Suprapubic skin (tissue), 3 donors: ENCODE data around the gene LARGE1.

Source experiments
- POLR2AphosphoS5 ChIP-seq, 3 donors: sonication (generic); formaldehyde crosslinking; IDR thresholded peaks; one replicate each; pipeline ENCODE4 v1.6.1; 2017; ENCODE audit warnings: antibody characterized with exemption in 3 of 3
- TF ChIP-seq, protein P1 (sequence below), 2 donors: fragments of 200-600 bp in 1 of 2; fragments of 450-650 bp in 1 of 2; sonication (generic) in 1 of 2; IDR thresholded peaks; one replicate each; pipeline ENCODE4 v1.5.1; 2016 to 2019; ENCODE audit warnings: antibody characterized with exemption in 2 of 2, mild to moderate bottlenecking in 1 of 2, moderate library complexity in 1 of 2

DNA sequence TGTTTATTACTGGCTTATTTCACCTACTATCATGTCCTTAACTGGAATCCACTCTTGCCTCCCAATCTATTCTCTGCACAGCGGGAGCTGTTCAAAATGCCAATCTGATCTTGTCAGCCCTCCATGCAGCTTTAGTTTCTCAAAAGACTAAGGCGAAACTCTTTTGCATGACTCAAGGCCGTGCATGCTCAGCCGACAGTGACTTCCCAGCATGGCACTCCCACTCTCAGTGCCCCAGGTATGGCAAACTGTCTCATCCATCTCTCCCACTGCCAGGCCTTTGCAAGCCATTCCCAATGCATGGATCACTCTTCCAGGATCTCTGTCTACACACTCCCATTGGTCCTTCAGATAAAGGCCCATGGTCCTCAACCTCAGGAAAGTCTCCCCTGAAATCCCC is 245.9 kb downstream of the LARGE1 start:
- no peak for TF ChIP-seq POLR2AphosphoS5 (IDR thresholded peaks at IDR 0.05)
- TF ChIP-seq, protein P1, sequence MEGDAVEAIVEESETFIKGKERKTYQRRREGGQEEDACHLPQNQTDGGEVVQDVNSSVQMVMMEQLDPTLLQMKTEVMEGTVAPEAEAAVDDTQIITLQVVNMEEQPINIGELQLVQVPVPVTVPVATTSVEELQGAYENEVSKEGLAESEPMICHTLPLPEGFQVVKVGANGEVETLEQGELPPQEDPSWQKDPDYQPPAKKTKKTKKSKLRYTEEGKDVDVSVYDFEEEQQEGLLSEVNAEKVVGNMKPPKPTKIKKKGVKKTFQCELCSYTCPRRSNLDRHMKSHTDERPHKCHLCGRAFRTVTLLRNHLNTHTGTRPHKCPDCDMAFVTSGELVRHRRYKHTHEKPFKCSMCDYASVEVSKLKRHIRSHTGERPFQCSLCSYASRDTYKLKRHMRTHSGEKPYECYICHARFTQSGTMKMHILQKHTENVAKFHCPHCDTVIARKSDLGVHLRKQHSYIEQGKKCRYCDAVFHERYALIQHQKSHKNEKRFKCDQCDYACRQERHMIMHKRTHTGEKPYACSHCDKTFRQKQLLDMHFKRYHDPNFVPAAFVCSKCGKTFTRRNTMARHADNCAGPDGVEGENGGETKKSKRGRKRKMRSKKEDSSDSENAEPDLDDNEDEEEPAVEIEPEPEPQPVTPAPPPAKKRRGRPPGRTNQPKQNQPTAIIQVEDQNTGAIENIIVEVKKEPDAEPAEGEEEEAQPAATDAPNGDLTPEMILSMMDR (IDR thresholded peaks at IDR 0.05) = no peak
